DOHH2 (cell line): ENCODE results near the gene DCAF12L2.

Experiments
- H3F3A ChIP-seq: fragments of 200-600 bp; sonication (generic), shearing (Covaris generic); 2 replicates; pipeline ENCODE4 v1.6.0; 2016; ENCODE audit warnings: antibody characterized with exemption, mild to moderate bottlenecking; ENCODE audit not compliant: control insufficient read depth, insufficient read depth
- H3K27ac ChIP-seq: fragments of 200-600 bp; sonication (generic); 2 replicates; pipeline ENCODE4 v1.5.1; 2014; ENCODE audit warnings: low read depth, mild to moderate bottlenecking, low read length, moderate library complexity
- H3K27me3 ChIP-seq: fragments of 200-600 bp; sonication (generic); 2 replicates; pipeline ENCODE4 v1.6.1; 2014; ENCODE audit warnings: mild to moderate bottlenecking, low read length, mixed read lengths; ENCODE audit not compliant: control insufficient read depth
- H3K36me3 ChIP-seq: fragments of 200-600 bp; sonication (generic); 2 replicates; pipeline ENCODE4 v1.6.1; 2014; ENCODE audit warnings: mild to moderate bottlenecking, low read length, moderate library complexity, mixed read lengths; ENCODE audit not compliant: control insufficient read depth
- H3K4me1 ChIP-seq: fragments of 200-600 bp; sonication (generic); 2 replicates; pipeline ENCODE4 v1.6.1; 2014; ENCODE audit warnings: mild to moderate bottlenecking, low read length, mixed read lengths; ENCODE audit not compliant: control insufficient read depth
- H3K4me2 ChIP-seq: fragments of 200-600 bp; sonication (generic); 2 replicates; pipeline ENCODE4 v1.6.0; 2014; ENCODE audit warnings: mild to moderate bottlenecking, low read length, moderate library complexity
- H3K4me3 ChIP-seq: fragments of 200-600 bp; sonication (generic); 2 replicates; pipeline ENCODE4 v1.5.1; 2014; ENCODE audit warnings: mild to moderate bottlenecking, low read length, mixed read lengths
- H3K79me2 ChIP-seq: fragments of 200-600 bp; sonication (generic); 2 replicates; pipeline ENCODE4 v1.6.1; 2014; ENCODE audit warnings: mild to moderate bottlenecking, low read length, mixed read lengths; ENCODE audit not compliant: control insufficient read depth
- H3K9me2 ChIP-seq: fragments of 200-600 bp; sonication (generic); replicated peaks from 2 replicates; pipeline ENCODE4 v1.6.1; 2014; ENCODE audit warnings: mild to moderate bottlenecking, low read length, mixed read lengths; ENCODE audit not compliant: control insufficient read depth
- H3K9me3 ChIP-seq: fragments of 200-600 bp; sonication (generic); 2 replicates; pipeline ENCODE4 v1.6.1; 2014; ENCODE audit warnings: antibody characterized with exemption, low read length, mixed read lengths; ENCODE audit not compliant: control insufficient read depth, insufficient read depth
- H4K20me1 ChIP-seq: fragments of 200-600 bp; sonication (generic); 2 replicates; pipeline ENCODE4 v1.6.0; 2014; ENCODE audit warnings: low read depth, mild to moderate bottlenecking, antibody characterized with exemption, low read length, moderate library complexity; ENCODE audit not compliant: control insufficient read depth, insufficient read depth
- EZH2phosphoT487 ChIP-seq: fragments of 200-600 bp; sonication (generic); IDR thresholded peaks from 2 replicates; pipeline ENCODE4 v1.6.1; 2017; ENCODE audit warnings: borderline replicate concordance, mild to moderate bottlenecking, antibody characterized with exemption, low read length, moderate library complexity, mixed read lengths
- TF ChIP-seq, protein P1 (sequence below): fragments of 200-600 bp; sonication (generic); IDR thresholded peaks from one replicate; pipeline ENCODE4 v1.5.1; 2014; ENCODE audit warnings: antibody characterized with exemption, mild to moderate bottlenecking, low read depth, low read length; ENCODE audit not compliant: poor library complexity, severe bottlenecking

The DCAF12L2 gene

GRCh38 chrX:126167560-126167959 is 1.5 kb upstream of the DCAF12L2 start:
- Histone ChIP-seq H3K36me3 (no peaks in the 10 kb centered on the region), H3F3A (no peaks in the 10 kb centered on the region), H3K9me3 (no peaks in the 10 kb centered on the region), H3K9me2 (no peaks in the 10 kb centered on the region), H3K4me1 (no peaks in the 10 kb centered on the region), H3K27ac (no peak overlapping the region), H3K4me3 (no peak overlapping the region), H3K4me2 (no peak overlapping the region), H3K27me3 (no peaks in the 10 kb centered on the region), H4K20me1 (no peaks in the 10 kb centered on the region), H3K79me2 (no peaks in the 10 kb centered on the region)
- TF ChIP-seq EZH2phosphoT487: no peak
- TF ChIP-seq, protein P1, sequence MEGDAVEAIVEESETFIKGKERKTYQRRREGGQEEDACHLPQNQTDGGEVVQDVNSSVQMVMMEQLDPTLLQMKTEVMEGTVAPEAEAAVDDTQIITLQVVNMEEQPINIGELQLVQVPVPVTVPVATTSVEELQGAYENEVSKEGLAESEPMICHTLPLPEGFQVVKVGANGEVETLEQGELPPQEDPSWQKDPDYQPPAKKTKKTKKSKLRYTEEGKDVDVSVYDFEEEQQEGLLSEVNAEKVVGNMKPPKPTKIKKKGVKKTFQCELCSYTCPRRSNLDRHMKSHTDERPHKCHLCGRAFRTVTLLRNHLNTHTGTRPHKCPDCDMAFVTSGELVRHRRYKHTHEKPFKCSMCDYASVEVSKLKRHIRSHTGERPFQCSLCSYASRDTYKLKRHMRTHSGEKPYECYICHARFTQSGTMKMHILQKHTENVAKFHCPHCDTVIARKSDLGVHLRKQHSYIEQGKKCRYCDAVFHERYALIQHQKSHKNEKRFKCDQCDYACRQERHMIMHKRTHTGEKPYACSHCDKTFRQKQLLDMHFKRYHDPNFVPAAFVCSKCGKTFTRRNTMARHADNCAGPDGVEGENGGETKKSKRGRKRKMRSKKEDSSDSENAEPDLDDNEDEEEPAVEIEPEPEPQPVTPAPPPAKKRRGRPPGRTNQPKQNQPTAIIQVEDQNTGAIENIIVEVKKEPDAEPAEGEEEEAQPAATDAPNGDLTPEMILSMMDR: no peak

DNA sequence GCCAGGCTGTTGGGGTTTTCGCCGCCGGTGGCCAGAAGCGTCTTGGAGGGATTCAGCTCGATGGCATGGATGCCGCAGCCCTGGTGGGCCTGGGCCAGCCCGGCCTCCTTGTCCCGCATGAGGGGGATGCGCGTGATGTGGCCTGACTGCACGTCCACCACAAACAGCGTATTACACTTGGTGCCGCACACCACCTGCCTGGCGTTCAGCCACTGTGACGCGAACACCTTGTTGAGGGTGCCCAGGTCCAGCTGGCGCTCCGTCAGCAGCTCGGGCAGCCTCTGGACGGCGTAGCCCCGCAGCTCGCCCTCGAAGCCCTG is 728 bp downstream of the DCAF12L2 start:
- H3F3A ChIP-seq: no peaks in the 10 kb centered on the region
- no peaks in the 10 kb centered on the region for H3K4me1 ChIP-seq
- no peaks in the 10 kb centered on the region for H3K9me2 ChIP-seq
- no peaks in the 10 kb centered on the region for H3K79me2 ChIP-seq
- no peak overlapping the region for H3K27ac ChIP-seq
- H4K20me1 ChIP-seq: no peaks in the 10 kb centered on the region
- TF ChIP-seq EZH2phosphoT487: no peak
- TF ChIP-seq, protein P1: no peak
- no peak overlapping the region for H3K4me2 ChIP-seq
- no peak overlapping the region for H3K4me3 ChIP-seq
- H3K9me3 ChIP-seq: no peaks in the 10 kb centered on the region
- H3K36me3 ChIP-seq: no peaks in the 10 kb centered on the region
- H3K27me3 ChIP-seq: no peaks in the 10 kb centered on the region

- no peaks in the 10 kb centered on the region for H4K20me1 ChIP-seq
- H3K4me3 ChIP-seq: no peak overlapping the region
- no peaks in the 10 kb centered on the region for H3K27me3 ChIP-seq
- TF ChIP-seq EZH2phosphoT487: no peak
- TF ChIP-seq, protein P1: no peak
- no peaks in the 10 kb centered on the region for H3K9me3 ChIP-seq
- no peak overlapping the region for H3K4me2 ChIP-seq
- no peak overlapping the region for H3K27ac ChIP-seq
- no peaks in the 10 kb centered on the region for H3K4me1 ChIP-seq
- H3K9me2 ChIP-seq: no peaks in the 10 kb centered on the region
- no peaks in the 10 kb centered on the region for H3F3A ChIP-seq
- H3K79me2 ChIP-seq: no peaks in the 10 kb centered on the region
- H3K36me3 ChIP-seq: no peaks in the 10 kb centered on the region
Observed at GRCh38 chrX:126164689-126165400, 1.2 kb downstream of the DCAF12L2 start.

GRCh38 chrX:126164226-126164625 is 1.9 kb downstream of the DCAF12L2 start:
- Histone ChIP-seq H4K20me1 (no peaks in the 10 kb centered on the region), H3K9me3 (no peaks in the 10 kb centered on the region), H3K4me3 (no peak overlapping the region), H3F3A (no peaks in the 10 kb centered on the region), H3K79me2 (no peaks in the 10 kb centered on the region), H3K27ac (no peak overlapping the region), H3K36me3 (no peaks in the 10 kb centered on the region), H3K4me2 (no peak overlapping the region), H3K27me3 (no peaks in the 10 kb centered on the region), H3K4me1 (no peaks in the 10 kb centered on the region), H3K9me2 (no peaks in the 10 kb centered on the region)
- TF ChIP-seq EZH2phosphoT487: no peak
- TF ChIP-seq, protein P1: no peak
